NCI-H69 (cell line): ENCODE data around the gene MMP12.
"Not testable (repeated sequence)": the region's sequence is repeated elsewhere in the genome, so short reads cannot be mapped to it uniquely, and the experiment has no call there.

Source experiments
- DNase-seq: peaks from one replicate; lab custom pipeline; 2025; lab: John Stamatoyannopoulos, UW

The MMP12 gene

GRCh38 chr11:102874852-102875251 lies at the start of gene MMP12:
MMP12 (minus strand) TSS chr11:102874982; CDS start chr11:102874937, 45 bp downstream.
- no peak for DNase-seq

DNA sequence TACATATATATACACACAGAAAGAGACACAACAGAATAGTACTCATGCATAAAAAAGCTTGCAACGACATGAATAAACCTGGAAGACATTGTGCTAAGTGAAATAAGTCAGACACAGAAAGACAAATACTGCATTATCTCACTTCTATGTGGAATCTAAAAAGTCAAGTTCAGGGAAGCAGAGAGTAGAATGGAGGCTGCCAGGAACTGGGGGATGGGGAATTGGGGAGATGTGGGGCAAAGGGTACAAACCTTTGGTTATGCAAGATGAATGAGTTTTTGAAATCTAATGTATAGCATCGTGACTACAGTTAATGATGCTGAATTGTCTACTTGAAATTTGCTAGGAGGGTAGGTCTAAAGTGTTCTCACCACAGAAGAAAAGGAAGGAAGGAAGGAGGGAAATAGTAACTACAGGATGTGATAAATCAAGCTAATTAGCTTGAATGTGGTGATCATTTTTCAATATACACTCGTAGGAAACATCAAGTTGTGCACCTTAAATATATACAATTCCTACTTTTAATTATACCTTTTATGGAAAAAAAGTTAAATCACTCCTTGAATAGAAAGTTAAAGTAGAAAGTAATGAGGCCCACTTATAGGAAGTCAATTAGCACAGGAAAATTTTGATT lies 46.9 kb upstream of the MMP12 start:
- peak; percentile 9 for DNase-seq

- no peak for DNase-seq
Observed at GRCh38 chr11:102920118-102920684, 45.4 kb upstream of the MMP12 start.

DNA sequence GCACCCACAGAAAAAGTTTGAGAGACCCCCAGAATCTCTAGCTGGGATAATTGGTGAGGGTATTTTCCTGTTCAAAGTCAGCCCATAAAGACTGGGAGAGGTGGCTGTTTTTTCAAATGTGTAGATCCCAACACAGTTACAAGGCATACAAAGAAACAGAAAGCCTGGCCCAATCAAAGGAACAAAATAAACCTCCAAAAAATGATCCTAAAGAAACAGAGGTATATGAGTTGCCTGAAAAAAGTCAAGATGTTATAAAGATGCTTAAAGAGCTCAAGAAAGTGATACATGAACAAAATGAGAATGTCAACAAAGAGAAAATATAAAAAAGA lies 40.2 kb upstream of the MMP12 start:
- DNase-seq = no peak

DNA sequence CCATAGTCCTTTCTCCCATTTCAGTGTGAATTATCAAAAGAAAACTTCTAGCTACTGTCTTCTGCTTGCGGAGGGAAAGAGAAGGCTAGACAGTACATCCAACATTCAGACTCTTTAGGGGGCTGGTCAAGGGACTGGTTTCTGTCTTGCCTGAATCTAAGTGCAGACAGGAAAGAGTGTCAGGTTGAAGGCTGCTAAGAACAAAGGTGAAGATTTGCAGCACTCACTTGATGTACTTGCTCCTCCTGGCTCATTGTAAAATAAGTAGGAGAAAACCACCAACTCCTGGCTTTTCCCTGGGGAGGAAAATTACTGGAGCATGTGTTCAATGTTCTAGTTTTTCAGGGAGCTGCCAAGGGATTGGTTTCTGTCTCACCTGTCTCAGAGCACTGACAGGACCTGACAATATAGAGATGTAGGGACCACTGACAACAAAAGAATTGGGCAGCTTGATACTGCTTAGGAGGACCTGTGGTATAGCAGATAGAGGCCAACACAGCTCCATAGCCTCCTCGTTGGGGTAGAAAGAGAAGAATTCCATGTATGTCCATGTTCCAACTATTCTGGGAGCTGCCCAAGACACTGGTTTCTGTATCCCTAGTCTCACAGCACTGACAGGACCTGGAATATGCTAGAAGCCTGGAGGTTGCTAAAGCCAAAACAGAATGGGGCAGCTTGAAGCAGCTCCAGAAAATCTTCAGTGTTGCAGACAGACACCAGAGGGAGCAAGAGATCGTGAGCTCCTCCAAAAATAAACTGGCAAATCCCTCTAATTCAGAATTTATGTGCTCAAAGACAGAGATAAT lies 39.7 kb upstream of the MMP12 start:
- DNase-seq = peak; percentile 48

- DNase-seq = peak; percentile 23
Observed at GRCh38 chr11:102912482-102912830, 37.7 kb upstream of the MMP12 start.

- DNase-seq = no peak
Observed at GRCh38 chr11:102911758-102912481, 37.1 kb upstream of the MMP12 start.

DNA sequence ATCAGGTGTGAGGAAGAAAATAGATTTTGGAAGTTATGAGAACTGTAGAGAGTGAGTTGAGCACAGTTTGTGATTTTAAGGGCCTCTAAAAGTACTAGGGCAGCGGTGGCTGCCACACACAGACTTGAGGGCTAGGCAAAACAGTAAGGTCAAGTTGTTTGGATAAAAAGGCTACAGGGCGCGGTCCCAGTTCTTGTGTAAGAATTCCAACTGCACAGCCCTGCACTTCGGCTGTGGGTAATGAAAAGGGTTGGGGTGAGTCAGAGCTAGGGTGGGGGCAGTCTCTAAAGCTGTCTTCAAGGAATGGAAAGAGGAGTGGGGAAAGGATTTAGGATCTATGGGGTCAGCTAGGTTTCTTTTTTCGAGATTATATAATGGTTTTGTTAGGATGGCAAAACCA lies 31.1 kb upstream of the MMP12 start:
- DNase-seq = not testable (repeated sequence)

GRCh38 chr11:102903895-102904294 lies 29.1 kb upstream of the MMP12 start:
- not testable (repeated sequence) for DNase-seq

GRCh38 chr11:102900346-102900745 lies 25.6 kb upstream of the MMP12 start:
- no peak for DNase-seq

GRCh38 chr11:102891736-102892135 lies 17.0 kb upstream of the MMP12 start:
- no peak for DNase-seq

DNA sequence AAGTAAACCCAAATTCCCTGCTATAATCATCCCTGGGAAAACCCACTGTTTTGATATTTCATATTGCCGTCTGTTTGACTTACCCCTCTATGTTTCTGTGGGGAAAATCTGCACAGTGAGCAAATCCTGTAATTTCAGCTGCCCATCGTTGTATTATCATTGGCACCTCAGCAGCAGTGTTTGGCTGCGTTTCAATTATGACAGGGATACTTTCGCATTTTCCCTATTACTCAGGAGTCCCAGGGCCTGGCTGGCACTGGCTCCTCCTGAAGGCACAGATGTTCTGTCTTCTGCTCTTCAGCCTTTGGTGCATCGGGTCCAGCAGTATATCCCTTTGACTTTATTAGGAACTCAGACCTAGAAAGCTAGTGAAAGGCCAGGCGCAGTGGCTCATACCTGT lies 12.2 kb upstream of the MMP12 start:
- peak; percentile 53 for DNase-seq

DNA sequence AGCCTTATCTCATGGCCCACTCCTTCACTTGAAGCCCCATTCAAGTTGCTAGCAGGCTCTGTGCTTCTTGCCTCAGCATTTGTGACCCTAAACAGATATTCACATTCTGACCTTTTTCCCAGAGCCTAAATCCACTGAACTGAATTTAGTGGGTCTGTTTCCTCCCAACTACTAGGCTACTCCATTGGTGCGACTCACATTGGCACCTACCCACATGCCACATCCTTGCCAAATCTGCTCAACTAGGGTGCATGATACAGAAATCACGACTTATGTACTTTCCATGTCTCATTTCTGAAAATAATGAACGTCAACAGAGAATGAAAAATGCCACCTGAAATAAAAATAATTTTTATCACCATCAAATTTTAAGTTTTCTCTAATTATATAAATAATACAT lies 8.4 kb upstream of the MMP12 start:
- no peak for DNase-seq

DNA sequence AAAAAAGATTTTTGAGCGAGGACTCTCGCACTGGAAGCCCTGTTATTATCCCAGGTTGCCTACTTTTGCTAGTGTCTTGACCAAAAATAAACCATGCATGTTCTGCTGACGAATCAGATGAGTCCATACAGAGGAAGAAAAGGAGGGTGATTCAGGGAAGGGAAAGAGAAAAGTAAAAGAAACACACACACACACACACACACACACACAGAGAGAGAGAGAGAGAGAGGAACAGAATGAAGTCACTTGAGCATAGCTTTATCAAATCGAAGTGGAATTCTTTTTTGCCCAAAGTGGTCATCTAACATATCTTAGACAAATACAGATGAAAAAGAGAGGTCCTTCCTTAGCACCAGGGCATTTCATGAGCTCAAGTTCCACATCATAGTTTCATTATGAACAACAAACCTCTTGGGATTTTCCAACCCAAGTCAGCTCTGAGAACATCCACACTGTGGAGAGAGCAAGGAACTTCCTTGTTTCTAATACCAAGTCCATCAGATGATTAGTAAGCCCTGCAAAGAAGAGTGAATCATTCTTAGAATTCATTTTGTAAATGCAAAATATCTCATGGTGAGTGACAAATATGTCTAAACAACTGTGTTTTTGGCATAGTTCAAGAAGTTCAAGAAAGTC lies 7.7 kb upstream of the MMP12 start:
- DNase-seq = no peak

- DNase-seq = no peak
Observed at GRCh38 chr11:102879801-102880200, 5.0 kb upstream of the MMP12 start.

DNA sequence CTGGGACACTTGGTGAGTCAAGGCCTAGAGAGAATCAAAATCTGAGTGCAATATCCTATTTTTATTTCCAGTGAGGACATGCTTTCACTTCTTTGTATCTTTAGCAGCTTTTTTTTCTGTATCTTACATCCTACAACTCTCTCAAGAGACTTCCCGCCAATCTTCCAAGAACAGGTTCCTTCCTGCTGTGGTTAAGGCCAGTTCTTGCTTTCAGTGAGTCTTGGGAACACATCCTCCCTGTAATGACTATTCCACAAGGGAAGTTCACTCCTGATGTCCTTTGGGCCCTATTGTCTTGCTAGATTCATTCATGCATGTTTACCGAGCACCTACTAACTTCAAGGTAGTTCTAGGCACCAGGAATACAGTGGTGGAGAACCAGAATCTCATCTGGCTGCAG lies 3.8 kb upstream of the MMP12 start:
- no peak for DNase-seq

DNA sequence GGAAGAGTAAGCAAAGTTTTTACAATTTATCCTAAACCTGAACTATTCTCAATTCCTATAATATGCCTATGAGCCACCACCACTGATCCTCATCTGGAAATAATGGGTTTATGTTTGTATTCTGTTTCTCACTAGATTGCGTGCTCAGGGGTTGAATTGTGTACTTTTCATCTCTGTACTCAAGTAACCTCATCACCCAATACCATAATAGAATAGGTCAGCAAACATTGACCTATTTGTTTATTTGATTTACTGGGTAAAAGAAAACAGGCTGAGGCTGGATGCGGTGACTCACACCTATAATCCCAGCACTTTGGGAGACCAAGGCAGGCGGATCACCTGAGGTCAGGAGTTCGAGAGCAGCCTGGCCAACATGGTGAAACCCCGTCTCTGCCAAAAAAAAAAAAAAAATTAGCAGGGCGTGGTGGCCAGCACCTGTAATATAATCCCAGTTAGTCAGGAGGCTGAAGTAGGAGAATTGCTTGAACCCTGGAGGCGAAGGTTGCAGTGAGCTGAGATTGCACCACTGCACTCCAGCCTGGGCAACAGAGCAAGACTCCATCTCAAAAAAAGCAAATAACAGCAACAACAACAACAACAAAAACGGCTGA lies 5.3 kb downstream of the MMP12 start:
- peak; percentile 70 for DNase-seq

DNA sequence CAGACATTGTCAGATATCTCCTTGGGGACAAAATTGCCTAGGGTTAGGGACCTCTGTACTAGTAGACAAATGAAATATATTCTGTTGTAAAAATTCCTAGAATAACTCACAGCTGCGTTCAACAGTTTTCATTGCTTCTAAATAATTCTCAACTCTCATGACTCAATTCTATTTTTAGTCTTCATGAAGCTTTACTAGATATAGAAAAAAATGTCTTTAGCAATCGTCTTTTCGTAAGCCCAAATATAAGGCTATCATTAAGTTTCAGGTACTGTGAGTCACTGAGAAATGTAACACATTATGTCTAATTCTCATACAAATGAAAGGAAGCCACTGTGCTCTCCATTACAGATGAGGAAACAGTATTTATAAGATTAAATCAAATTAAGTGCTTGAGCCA lies 6.4 kb downstream of the MMP12 start:
- no peak for DNase-seq

GRCh38 chr11:102864724-102865123 lies 10.1 kb downstream of the MMP12 start:
- no peak for DNase-seq

DNA sequence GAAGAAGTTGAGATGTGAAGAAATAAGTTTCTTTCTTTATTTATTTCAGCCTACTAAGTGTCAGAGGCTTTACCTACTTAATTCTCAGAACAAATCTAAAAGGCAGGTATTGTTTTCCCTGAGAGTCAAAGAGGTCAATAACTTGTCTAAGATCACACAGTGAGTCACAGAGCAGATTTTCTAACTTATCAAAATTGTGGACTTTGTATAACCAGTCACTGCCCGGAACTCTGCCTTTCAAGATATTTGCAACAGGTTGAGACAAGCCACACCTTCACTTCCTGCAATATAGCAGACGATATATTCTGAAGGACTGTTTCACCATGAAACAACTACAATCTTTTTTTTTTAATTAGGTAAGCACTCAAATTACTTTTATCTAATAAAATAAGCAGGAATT lies 20.8 kb downstream of the MMP12 start:
- no peak for DNase-seq

DNA sequence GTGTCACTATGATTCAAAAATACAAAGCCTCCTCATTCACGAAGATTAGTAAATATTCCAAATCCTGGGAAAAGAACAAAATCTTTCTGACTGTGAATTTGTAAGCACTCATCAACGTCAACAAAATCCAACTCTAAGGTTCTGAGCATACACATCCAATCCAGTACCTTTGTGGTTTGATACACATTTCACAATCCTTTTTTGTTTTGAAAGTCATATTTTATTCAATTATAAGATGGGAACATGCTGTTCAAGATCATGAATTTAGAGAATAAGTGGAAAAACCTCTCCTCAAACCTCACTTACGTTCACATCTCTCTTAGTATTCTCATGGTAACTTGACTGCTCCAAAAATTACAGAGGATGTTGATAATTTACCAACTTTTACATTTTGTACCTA lies 21.7 kb downstream of the MMP12 start:
- DNase-seq = no peak
